Glutamatergic neuron (in vitro differentiated cells): Measurements from ENCODE around the gene PTDSS2. TPM values are rescaled to one million over a fixed set of nuclear protein-coding genes. Genes with fewer than 3 reads are reported as not detected.

Experiments used
- DNase-seq: peaks from one replicate; pipeline ENCODE4 v3.0.0; 2022
- H3K27ac Mint-ChIP-seq: one replicate; pipeline ENCODE4 v1.8.0; 2020; ENCODE audit warnings: mild to moderate bottlenecking, mixed read lengths, inconsistent platforms; ENCODE audit not compliant: unreplicated experiment
- H3K27me3 Mint-ChIP-seq: one replicate; pipeline ENCODE4 v1.8.0; 2020; ENCODE audit warnings: mild to moderate bottlenecking, moderate library complexity, mixed read lengths, inconsistent platforms; ENCODE audit not compliant: unreplicated experiment
- H3K36me3 Mint-ChIP-seq: one replicate; pipeline ENCODE4 v1.8.0; 2020; ENCODE audit warnings: mild to moderate bottlenecking, mixed read lengths, inconsistent platforms; ENCODE audit not compliant: unreplicated experiment
- H3K4me1 Mint-ChIP-seq: one replicate; pipeline ENCODE4 v1.8.0; 2020; ENCODE audit warnings: mild to moderate bottlenecking, low read depth, mixed read lengths, inconsistent platforms; ENCODE audit not compliant: unreplicated experiment
- H3K4me3 Mint-ChIP-seq: one replicate; pipeline ENCODE4 v1.8.0; 2020; ENCODE audit warnings: mild to moderate bottlenecking, mixed read lengths, inconsistent platforms; ENCODE audit not compliant: unreplicated experiment
- H3K9me3 Mint-ChIP-seq: one replicate; pipeline ENCODE4 v1.8.0; 2020; ENCODE audit warnings: mild to moderate bottlenecking, moderate library complexity, mixed read lengths, inconsistent platforms; ENCODE audit not compliant: unreplicated experiment
- CTCF ChIP-seq: fragments of 200-600 bp; sonication (generic); IDR thresholded peaks from one replicate; pipeline ENCODE4 v1.5.0; 2021; ENCODE audit not compliant: partially characterized antibody, unreplicated experiment
- total RNA-seq: library from RNA; stranded (reverse); fragmentation: NEBNext Ultra II Directional; extraction: Animal tissue kit (Norgen Biotek cat#: 25700); gene quantifications from one replicate; pipeline ENCODE4 v1.2.1, GENCODE V29; 2021; ENCODE audit not compliant: unreplicated experiment

The PTDSS2 gene
- total RNA-seq, 1 donor from 2014 or later = 123 TPM

- Mint-ChIP-seq H3K36me3 (peaks cover 9% of the 10 kb centered on the region), H3K27ac (peak overlapping the region; percentile 38), H3K4me1 (peaks cover 4% of the 10 kb centered on the region), H3K9me3 (peaks cover 10% of the 10 kb centered on the region), H3K27me3 (peaks cover 11% of the 10 kb centered on the region), H3K4me3 (peak overlapping the region; percentile 88)
- DNase-seq = peak; percentile 58
- no peak for TF ChIP-seq CTCF
Observed at GRCh38 chr11:507727-508515, 57.8 kb downstream of the PTDSS2 start.

- Mint-ChIP-seq H3K27me3 (peaks cover 14% of the 10 kb centered on the region), H3K4me1 (peaks cover 4% of the 10 kb centered on the region), H3K36me3 (peaks cover 9% of the 10 kb centered on the region), H3K27ac (no peak overlapping the region), H3K9me3 (peaks cover 10% of the 10 kb centered on the region), H3K4me3 (peak overlapping the region; percentile 25)
- TF ChIP-seq CTCF = no peak
- no peak for DNase-seq
Observed at GRCh38 chr11:508956-509355, 58.9 kb downstream of the PTDSS2 start.

GRCh38 chr11:512761-513595 is 62.9 kb downstream of the PTDSS2 start:
- Mint-ChIP-seq H3K27ac (peak overlapping the region; percentile 52), H3K36me3 (peaks cover 31% of the 10 kb centered on the region), H3K9me3 (peaks cover 17% of the 10 kb centered on the region), H3K4me3 (peak overlapping the region; percentile 15), H3K4me1 (peaks cover 2% of the 10 kb centered on the region), H3K27me3 (peaks cover 10% of the 10 kb centered on the region)
- no peak for DNase-seq
- no peak for TF ChIP-seq CTCF

GRCh38 chr11:514606-515005 is 64.5 kb downstream of the PTDSS2 start:
- H3K27ac Mint-ChIP-seq = no peak overlapping the region
- peaks cover 6% of the 10 kb centered on the region for H3K27me3 Mint-ChIP-seq
- H3K9me3 Mint-ChIP-seq = peaks cover 15% of the 10 kb centered on the region
- DNase-seq = no peak
- no peak for TF ChIP-seq CTCF
- H3K4me1 Mint-ChIP-seq = peaks cover 2% of the 10 kb centered on the region
- H3K4me3 Mint-ChIP-seq = no peak overlapping the region
- H3K36me3 Mint-ChIP-seq = peaks cover 31% of the 10 kb centered on the region
